GM10266 (cell line): Measurements from ENCODE around the gene CNTNAP2.

ENCODE experiments used
- DNase-seq: peaks from one replicate; pipeline ENCODE4 v3.0.0; 2012; ENCODE audit errors: extremely low spot score
- TF ChIP-seq, protein P1 (sequence below): IDR thresholded peaks from 2 replicates; pipeline ENCODE4 v1.5.1; 2012; ENCODE audit warnings: mild to moderate bottlenecking, low read depth; ENCODE audit not compliant: control insufficient read depth, insufficient read depth; ENCODE audit errors: missing control alignments

The CNTNAP2 gene

GRCh38 chr7:148144827-148145226 is 2028.2 kb downstream of the CNTNAP2 start:
- no peak for DNase-seq
- TF ChIP-seq, protein P1, sequence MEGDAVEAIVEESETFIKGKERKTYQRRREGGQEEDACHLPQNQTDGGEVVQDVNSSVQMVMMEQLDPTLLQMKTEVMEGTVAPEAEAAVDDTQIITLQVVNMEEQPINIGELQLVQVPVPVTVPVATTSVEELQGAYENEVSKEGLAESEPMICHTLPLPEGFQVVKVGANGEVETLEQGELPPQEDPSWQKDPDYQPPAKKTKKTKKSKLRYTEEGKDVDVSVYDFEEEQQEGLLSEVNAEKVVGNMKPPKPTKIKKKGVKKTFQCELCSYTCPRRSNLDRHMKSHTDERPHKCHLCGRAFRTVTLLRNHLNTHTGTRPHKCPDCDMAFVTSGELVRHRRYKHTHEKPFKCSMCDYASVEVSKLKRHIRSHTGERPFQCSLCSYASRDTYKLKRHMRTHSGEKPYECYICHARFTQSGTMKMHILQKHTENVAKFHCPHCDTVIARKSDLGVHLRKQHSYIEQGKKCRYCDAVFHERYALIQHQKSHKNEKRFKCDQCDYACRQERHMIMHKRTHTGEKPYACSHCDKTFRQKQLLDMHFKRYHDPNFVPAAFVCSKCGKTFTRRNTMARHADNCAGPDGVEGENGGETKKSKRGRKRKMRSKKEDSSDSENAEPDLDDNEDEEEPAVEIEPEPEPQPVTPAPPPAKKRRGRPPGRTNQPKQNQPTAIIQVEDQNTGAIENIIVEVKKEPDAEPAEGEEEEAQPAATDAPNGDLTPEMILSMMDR = no peak

GRCh38 chr7:148146346-148146745 is 2029.7 kb downstream of the CNTNAP2 start:
- TF ChIP-seq, protein P1 = no peak
- DNase-seq = no peak

DNA sequence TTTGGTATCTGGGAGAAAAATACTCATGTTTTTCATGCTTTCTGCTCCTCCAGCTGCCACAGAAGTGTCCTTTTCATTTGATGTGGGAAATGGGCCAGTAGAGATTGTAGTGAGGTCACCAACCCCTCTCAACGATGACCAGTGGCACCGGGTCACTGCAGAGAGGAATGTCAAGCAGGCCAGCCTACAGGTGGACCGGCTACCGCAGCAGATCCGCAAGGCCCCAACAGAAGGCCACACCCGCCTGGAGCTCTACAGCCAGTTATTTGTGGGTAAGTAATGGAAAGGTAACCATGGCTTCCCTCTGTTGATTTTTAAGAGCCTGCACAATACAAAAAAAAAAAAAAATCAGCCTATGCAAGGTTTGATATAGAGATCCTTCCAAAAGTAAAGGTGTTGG is 2030.8 kb downstream of the CNTNAP2 start:
- no peak for DNase-seq

GRCh38 chr7:148148456-148148855 is 2031.9 kb downstream of the CNTNAP2 start:
- no peak for DNase-seq
- TF ChIP-seq, protein P1 = no peak

More for the DNA sequence above, 2030.8 kb downstream of the CNTNAP2 start:
- TF ChIP-seq, protein P1 = no peak

- TF ChIP-seq, protein P1 = no peak
Measured at GRCh38 chr7:148149730-148150129, 2033.1 kb downstream of the CNTNAP2 start.

DNA sequence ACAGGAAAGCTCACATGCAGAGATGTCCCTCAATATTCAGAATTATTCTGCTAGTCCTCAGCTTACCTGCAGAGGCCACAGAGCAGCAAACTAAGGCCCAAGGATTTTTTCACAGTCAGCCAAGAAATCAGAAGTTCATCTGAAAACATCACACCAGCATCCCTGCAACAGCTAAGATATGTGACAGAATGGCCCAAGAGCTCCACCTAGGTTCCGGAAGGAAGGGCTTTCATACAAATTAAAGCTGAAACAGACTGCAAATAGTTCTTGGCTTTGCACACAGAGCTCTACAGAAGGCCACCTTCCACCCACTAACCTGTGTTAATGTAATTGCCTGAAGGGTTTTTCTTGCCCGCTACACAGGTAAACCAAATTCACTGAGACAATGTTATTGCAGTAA is 2035.2 kb downstream of the CNTNAP2 start:
- TF ChIP-seq, protein P1 = no peak
- no peak for DNase-seq

More at GRCh38 chr7:148149730-148150129, 2033.1 kb downstream of the CNTNAP2 start:
- DNase-seq = no peak

- DNase-seq = no peak
- TF ChIP-seq, protein P1 = no peak
Measured at GRCh38 chr7:148153616-148154284, 2037.1 kb downstream of the CNTNAP2 start.
